ENCODE data around the gene THAP7. TPM values are rescaled to one million over a fixed set of nuclear protein-coding genes. Genes with fewer than 3 reads are reported as not detected.

The THAP7 gene
- total RNA-seq, 1 donor from 2014 or later, result 13.8 TPM

DNA sequence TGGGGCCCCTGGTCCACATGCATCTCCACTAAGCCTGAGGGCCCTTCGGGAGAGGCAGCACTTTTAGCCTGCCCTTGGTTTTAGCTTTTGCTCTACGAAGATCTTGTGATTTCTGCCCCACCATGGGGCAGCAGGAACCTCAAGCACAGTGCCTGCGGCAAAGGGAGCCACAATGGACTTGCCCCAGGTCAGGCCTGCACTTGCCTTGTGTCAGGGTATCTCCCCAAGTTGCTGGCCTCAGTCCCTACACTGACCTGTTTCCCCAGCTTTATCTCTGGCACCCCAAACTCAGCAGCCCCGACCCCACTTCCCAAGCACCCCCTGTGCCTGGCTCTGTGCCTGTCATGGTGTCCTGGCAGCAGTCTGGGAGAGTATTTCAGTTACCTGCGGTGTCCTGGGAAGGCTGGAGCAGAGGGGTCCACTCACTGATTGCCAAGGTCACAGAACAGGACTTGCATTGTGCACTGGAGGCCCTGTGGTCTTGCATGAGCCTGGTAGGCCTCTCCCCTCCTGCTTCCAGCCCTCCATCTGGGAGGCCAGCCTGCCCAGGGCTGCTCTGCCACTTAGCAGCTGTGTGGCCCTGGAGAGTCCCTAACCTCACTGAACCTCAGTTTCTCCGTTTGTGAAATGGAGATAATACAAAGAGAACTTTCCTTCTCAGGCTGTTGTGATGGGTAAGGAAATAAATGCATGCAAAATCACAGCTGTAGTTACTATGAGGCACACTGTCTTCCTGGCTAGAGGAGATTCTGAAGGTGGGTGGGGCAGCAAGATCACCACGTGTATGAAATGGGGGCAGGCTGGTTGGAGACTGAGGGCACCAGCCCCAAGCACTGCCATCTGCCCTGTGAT lies 38.5 kb downstream of the THAP7 start:
- no peak for DNase-seq

DNA sequence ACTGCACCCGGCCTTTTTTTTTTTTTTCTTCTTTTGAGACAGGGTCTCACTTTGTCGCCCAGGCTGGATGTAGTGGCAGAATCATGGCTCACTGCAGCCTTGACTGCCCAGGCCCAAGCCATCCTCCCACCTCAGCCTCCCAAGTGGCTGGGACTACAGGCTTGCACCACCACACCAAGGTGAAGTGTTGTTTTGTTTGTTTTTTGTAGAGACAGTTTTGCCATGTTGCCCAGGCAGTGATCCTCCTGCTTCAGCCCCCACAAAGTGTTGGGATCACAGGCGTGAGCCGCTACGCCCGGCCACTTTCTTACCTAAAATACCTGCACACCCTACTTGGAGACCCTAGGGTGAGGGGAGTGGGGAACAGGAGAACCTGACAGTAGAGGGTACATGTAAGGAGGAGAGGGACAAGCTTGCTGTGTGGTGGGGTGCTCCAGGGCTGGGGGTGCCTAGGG lies 39.4 kb downstream of the THAP7 start:
- no peak for DNase-seq

- DNase-seq, result no peak
These were observed 41.3 kb downstream of the THAP7 start for GRCh38 chr22:20960609-20961008.

GRCh38 chr22:20959578-20960461 lies 42.1 kb downstream of the THAP7 start:
- no peak for DNase-seq

DNA sequence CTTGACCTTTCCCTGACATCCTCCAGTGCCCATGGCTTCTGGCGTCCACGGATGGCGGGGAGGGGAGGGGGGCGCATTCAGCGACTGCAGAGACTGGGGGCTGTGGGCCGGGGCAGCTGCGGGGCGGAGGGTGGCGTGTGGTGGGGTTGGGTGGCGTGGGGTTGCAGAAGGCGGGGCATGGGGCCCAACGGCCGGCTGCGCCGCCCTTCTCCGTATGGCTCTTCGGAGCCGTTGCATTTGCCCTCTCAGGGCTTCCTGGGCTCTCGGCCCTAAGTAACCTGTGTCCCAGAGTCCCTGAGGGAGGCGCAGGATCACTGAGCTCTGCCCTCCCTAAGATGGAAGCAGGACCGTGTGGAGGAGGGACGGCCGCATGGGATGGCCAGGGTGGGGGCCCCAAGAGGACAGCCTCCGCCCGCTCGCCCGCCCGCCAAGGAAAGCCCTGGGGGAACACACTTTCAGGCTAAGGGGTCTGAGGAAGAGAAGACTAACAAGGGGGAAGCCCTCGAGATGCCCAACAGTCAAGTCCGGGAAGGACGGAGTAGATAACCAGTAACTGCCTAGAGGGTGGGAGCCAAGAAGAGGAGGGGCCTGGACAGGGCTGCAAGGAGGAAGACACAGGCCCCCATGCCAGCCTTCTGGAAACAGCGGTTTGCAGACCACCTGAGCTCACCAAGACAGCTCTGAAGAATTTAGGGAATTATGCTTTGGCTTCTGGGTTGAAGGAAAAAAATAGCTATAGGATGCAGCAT lies 44.1 kb downstream of the THAP7 start:
- no peak for DNase-seq

DNA sequence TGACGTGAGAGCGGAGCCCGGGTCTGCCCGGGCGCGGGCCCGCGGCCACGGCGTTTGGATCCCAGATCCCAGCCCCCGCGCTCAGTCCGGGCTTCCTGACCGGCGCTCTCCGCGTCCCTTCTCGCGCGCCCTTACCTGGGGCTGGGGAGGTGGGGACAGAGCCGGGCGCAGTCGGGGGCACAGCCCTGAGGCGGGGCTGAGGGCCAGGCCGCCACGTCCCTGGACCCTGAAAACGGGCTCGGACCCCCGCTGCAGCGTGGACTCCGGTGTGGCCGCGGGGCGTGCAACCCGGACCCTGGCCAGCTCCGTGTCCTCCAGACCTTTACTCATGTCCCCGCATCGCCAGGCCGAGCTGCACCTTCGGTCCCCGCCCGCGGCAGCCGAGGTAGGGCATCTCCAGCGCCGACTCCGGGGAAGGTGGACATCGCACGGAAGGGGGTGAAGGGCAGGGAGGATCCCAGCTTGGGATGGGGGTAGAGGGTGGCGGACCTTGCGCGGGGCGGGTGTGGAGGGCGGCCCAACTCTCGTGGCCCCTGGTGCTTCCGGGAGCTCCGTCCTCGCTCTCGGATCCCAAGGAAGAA lies 44.7 kb downstream of the THAP7 start:
- DNase-seq, result peak; percentile 23

- DNase-seq, result peak; percentile 46
These were observed 45.4 kb downstream of the THAP7 start for GRCh38 chr22:20956258-20957101.

DNA sequence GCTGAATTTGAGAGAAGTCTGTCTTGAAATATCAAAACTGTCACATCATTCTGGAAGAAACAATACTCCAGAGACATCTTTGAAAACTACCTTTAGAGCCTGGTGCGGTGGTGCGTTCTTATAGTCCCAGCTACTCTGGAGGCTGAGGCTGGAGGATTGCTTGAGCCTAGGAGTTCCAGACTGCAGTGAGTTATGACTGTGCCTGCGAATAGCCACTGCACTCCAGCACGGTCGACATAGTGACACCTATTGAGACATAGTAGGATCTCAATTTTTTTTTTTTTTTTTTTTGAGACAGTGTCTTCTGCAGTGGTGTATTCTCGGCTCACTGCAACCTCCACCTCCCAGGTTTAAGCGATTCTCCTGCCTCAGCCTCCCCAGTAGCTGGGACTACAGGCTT lies 46.4 kb downstream of the THAP7 start:
- no peak for DNase-seq

- DNase-seq, result no peak
These were observed 48.0 kb downstream of the THAP7 start for GRCh38 chr22:20953668-20954500.

DNA sequence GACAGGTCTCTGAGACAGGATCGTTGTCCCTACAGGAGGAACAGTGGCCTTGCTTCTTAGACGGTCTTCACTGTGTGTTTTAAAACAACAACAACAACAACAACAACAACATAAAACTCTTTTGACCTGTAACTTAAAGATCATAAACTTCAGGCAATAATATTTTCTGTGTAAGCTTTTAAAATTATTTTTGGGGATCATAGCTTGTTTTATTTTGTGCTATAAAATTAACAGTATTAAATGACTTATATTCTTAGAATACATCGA lies 48.6 kb downstream of the THAP7 start:
- DNase-seq, result no peak

GRCh38 chr22:20952544-20953341 lies 49.2 kb downstream of the THAP7 start:
- DNase-seq, result no peak

DNA sequence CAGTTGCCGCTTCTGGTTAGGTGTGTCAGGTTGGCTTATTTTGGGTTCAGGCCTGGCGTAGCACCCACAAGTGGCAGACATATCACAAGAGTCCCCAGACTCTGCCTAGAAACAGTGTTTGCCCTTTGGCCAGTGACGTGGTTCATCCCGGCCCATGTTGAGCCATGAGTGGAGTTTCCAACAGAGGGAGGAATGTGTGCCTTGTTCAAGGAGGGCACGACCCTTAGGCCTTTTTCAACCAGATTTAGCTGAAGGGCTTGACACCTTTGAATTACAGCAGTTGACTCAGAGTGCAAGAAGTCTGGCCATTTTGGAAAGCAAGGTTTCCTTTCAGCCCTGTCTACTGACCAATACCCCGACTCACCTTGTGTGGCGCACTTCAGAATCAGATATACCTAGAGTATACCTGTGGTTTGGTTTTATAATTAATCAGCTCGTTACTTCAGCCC lies 50.0 kb downstream of the THAP7 start:
- DNase-seq, result no peak

- DNase-seq, result no peak
These were observed 50.6 kb downstream of the THAP7 start for GRCh38 chr22:20951151-20951931.

DNA sequence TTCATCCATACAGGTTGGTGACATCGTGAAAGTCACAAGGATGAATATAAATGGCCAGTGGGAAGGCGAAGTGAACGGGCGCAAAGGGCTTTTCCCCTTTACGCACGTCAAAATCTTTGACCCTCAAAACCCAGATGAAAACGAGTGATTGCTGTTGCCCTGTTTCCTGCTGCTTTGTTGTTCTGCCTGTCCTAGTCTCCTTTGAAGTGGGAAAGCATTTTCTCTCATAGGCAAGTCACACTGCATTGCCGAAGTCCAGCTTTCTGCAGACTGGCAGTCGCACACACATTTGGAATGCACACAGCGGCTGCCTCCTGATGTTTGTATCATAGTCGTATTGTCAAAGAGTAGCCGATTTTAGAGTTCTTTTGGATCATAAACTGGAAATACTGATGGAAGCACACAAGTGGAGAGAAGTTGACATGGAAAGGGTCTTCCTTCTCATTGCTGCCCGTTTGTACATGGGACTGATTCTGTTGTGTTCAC lies 52.2 kb downstream of the THAP7 start:
- no peak for DNase-seq

Data from dermis blood vessel endothelial cell (primary cell).